GM19372 (cell line): ENCODE results near the gene OTOG.

Source experiments
- ATAC-seq: cut with Tn5 transposase; IDR thresholded peaks from one replicate; pipeline ENCODE4 v1.9.1; 2021; ENCODE audit warnings: mild to moderate bottlenecking, low read depth, moderate library complexity; ENCODE audit not compliant: unreplicated experiment

The OTOG gene

GRCh38 chr11:17538731-17539130 lies 8.3 kb upstream of the OTOG start:
- no peak for ATAC-seq

- no peak for ATAC-seq
Observed at GRCh38 chr11:17540807-17541206, 6.3 kb upstream of the OTOG start.

- ATAC-seq, result no peak
Observed at GRCh38 chr11:17541330-17541885, 5.7 kb upstream of the OTOG start.

GRCh38 chr11:17542249-17542648 lies 4.8 kb upstream of the OTOG start:
- no peak for ATAC-seq

- ATAC-seq, result no peak
Observed at GRCh38 chr11:17543041-17543440, 4.0 kb upstream of the OTOG start.

GRCh38 chr11:17543574-17544180 lies 3.4 kb upstream of the OTOG start:
- ATAC-seq, result no peak

GRCh38 chr11:17544181-17544622 lies 2.9 kb upstream of the OTOG start, which contains the start of gene USH1C:
USH1C (minus strand) TSS chr11:17544416; CDS start chr11:17544307, 109 bp downstream.
- no peak for ATAC-seq

GRCh38 chr11:17546240-17546639 lies 819 bp upstream of the OTOG start:
- no peak for ATAC-seq

- ATAC-seq, result no peak
Observed at GRCh38 chr11:17547932-17548331, 873 bp downstream of the OTOG start.

GRCh38 chr11:17548444-17548843 lies 1.4 kb downstream of the OTOG start:
- no peak for ATAC-seq

- ATAC-seq, result no peak
Observed at GRCh38 chr11:17550450-17551346, 3.6 kb downstream of the OTOG start.

GRCh38 chr11:17551347-17552040 lies 4.4 kb downstream of the OTOG start:
- ATAC-seq, result no peak

GRCh38 chr11:17552041-17552355 lies 4.9 kb downstream of the OTOG start:
- no peak for ATAC-seq

GRCh38 chr11:17552392-17553248 lies 5.6 kb downstream of the OTOG start:
- ATAC-seq, result no peak

- no peak for ATAC-seq
Observed at GRCh38 chr11:17553249-17553546, 6.1 kb downstream of the OTOG start.

- ATAC-seq, result no peak
Observed at GRCh38 chr11:17554487-17554886, 7.4 kb downstream of the OTOG start.

GRCh38 chr11:17556999-17557398 lies 9.9 kb downstream of the OTOG start:
- no peak for ATAC-seq

- ATAC-seq, result no peak
Observed at GRCh38 chr11:17558025-17558780, 11.1 kb downstream of the OTOG start.

GRCh38 chr11:17558916-17559315 lies 11.9 kb downstream of the OTOG start:
- ATAC-seq, result no peak
